Gastrocnemius medialis (tissue), 4 donors: ENCODE measurements around the gene CRYBG1. TPM values are rescaled to one million over a fixed set of nuclear protein-coding genes. Genes with fewer than 3 reads are reported as not detected.

ENCODE experiments used
- ATAC-seq, 2 donors: fragments of 150-250 bp; one replicate each; pipeline ENCODE4 v1.9.1; 2016
- DNase-seq, 2 donors: peaks; one replicate each; pipeline ENCODE4 v3.0.0-alpha.2; 2019
- H3K27ac ChIP-seq, 4 donors: fragments of 200-600 bp; sonication (generic); 1 replicate in 1 of 4; 2 replicates in 3 of 4; pipeline ENCODE4 v1.5.1; 2016 to 2018; ENCODE audit warnings: mild to moderate bottlenecking in 2 of 4, moderate library complexity in 1 of 4
- H3K27me3 ChIP-seq, 3 donors: fragments of 200-600 bp; sonication (generic) in 2 of 3; 1 replicate in 1 of 3; 2 replicates in 2 of 3; pipeline versions ENCODE4 v1.5.1 to v1.6.0; 2016 to 2019; ENCODE audit warnings: mild to moderate bottlenecking in 1 of 3, moderate library complexity in 1 of 3
- H3K36me3 ChIP-seq, 2 donors: fragments of 200-600 bp; sonication (generic) in 1 of 2; one replicate each; pipeline ENCODE4 v1.5.1; 2017 to 2018
- H3K4me1 ChIP-seq, 2 donors: fragments of 200-600 bp; sonication (generic) in 1 of 2; one replicate each; pipeline ENCODE4 v1.5.1; 2016 to 2017; ENCODE audit warnings: mild to moderate bottlenecking in 2 of 2
- H3K4me3 ChIP-seq, 4 donors: fragments of 200-600 bp; sonication (generic) in 3 of 4; 1 replicate in 1 of 4; 2 replicates in 3 of 4; pipeline ENCODE4 v1.5.1; 2016 to 2019; ENCODE audit warnings: mild to moderate bottlenecking in 2 of 4
- H3K9me3 ChIP-seq, 3 donors: fragments of 200-600 bp; sonication (generic) in 2 of 3; 1 replicate in 1 of 3; 2 replicates in 2 of 3; pipeline ENCODE4 v1.5.1; 2016 to 2019
- POLR2A ChIP-seq, 2 donors: fragments of 450-650 bp; IDR thresholded peaks; one replicate each; pipeline ENCODE4 v1.6.1; 2017; ENCODE audit warnings: antibody characterized with exemption in 2 of 2, mild to moderate bottlenecking in 2 of 2, moderate library complexity in 2 of 2
- in situ Hi-C, 4 donors: fragments of 200-750 bp; cut with MboI; loops; one replicate each; pipeline versions ENCODE4 v1.15.0 to v1.8.0; 2017; ENCODE audit warnings: low sequenced_read_pairs in 4 of 4
- intact Hi-C: fragments of 100-400 bp; cut with DNase I; formaldehyde crosslinking; loops from one replicate; pipeline ENCODE4 v1.15.1; 2023; ENCODE audit warnings: low total_unique reads
- total RNA-seq, 4 donors: library from RNA; depleted of rRNA; stranded (reverse); fragments of >200 nt; gene quantifications; one replicate each; pipeline versions ENCODE4 v1.1.0 to v1.2.3, GENCODE V29; 2016
- TF ChIP-seq, protein P1 (sequence below), 5 experiments: fragments of 450-650 bp in 3 of 5; fragments of 200-600 bp in 2 of 5; sonication (generic) in 2 of 5; IDR thresholded peaks in 4 of 5; conservative IDR thresholded peaks in 1 of 5; 1 replicate in 4 of 5; 2 replicates in 1 of 5; pipeline ENCODE4 v1.5.1; 2016 to 2019; ENCODE audit warnings: antibody characterized with exemption in 5 of 5, mild to moderate bottlenecking in 3 of 5, moderate library complexity in 3 of 5

Gene CRYBG1
- total RNA-seq, 4 donors from 2014 or later = 0.98 to 1.5 (median 1.1) TPM

DNA sequence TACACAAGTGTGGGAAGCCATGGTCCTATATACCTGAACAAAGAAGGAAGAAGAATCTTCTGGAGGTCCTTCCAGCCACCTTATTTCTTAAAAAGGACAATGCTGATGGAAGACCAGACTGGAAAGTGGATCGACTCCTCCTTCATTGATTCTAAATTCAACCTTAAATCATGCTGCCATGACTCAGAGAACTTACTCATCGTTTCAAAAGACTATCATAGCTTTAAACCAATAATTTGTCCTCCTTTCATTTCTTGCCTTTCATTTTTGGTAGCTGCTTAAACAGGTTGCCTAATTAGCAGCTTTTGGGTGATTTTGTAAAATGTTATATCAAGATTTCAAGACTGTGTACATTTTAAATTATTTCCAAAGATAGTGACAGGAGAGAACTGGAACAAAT lies 208.0 kb downstream of the CRYBG1 start:
- in situ Hi-C loops = loop anchor here (5.0 to 25.0 kb wide), 7 partner anchors 116 to 1131 kb away; partner anchors contain the start of gene ATG5 (in 1 of the 4)
- H3K27me3 ChIP-seq = no peaks in the 10 kb centered on the region
- H3K9me3 ChIP-seq = no peaks in the 10 kb centered on the region
- intact Hi-C loops = loop anchor here (5.0 kb wide), 2 partner anchors 231 to 1136 kb away; no protein-coding TSS in a partner anchor
- no peak for DNase-seq
- no peaks in the 10 kb centered on the region for H3K36me3 ChIP-seq
- TF ChIP-seq, protein P1, sequence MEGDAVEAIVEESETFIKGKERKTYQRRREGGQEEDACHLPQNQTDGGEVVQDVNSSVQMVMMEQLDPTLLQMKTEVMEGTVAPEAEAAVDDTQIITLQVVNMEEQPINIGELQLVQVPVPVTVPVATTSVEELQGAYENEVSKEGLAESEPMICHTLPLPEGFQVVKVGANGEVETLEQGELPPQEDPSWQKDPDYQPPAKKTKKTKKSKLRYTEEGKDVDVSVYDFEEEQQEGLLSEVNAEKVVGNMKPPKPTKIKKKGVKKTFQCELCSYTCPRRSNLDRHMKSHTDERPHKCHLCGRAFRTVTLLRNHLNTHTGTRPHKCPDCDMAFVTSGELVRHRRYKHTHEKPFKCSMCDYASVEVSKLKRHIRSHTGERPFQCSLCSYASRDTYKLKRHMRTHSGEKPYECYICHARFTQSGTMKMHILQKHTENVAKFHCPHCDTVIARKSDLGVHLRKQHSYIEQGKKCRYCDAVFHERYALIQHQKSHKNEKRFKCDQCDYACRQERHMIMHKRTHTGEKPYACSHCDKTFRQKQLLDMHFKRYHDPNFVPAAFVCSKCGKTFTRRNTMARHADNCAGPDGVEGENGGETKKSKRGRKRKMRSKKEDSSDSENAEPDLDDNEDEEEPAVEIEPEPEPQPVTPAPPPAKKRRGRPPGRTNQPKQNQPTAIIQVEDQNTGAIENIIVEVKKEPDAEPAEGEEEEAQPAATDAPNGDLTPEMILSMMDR (IDR thresholded peaks at IDR 0.05 in 4 of 5, conservative IDR thresholded peaks at IDR 0.05 in 1 of 5) = no peak
- TF ChIP-seq POLR2A (IDR thresholded peaks at IDR 0.05) = no peak
- no peak overlapping the region for H3K27ac ChIP-seq
- ATAC-seq = no peak
- H3K4me1 ChIP-seq = peaks cover 0 to 11% of the 10 kb centered on the region in 2 donors
- no peak overlapping the region for H3K4me3 ChIP-seq

DNA sequence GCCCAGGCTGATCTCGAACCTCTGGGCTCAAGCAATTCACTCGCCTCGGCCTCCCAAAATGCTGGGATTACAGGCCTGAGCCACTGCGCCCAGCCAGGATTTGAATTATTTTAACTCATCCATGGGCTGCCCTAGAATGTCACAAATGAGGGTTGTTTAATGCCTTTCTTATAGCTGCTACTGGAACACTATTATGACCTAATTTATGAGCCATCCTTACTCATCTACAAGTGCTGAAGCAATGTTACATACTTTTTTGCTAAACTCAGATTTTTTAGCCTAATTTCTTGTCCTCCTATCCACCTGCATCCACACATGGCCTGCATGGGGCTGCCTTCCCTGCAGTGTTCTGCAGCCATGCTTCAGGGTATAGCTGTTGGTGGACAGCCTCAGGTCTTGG lies 208.9 kb downstream of the CRYBG1 start:
- Histone ChIP-seq H3K4me1 (peaks cover 0 to 5% of the 10 kb centered on the region in 2 donors), H3K9me3 (no peaks in the 10 kb centered on the region), H3K4me3 (no peak overlapping the region), H3K27ac (no peak overlapping the region), H3K27me3 (no peaks in the 10 kb centered on the region), H3K36me3 (no peaks in the 10 kb centered on the region)
- in situ Hi-C loops (loop anchor here (5.0 to 25.0 kb wide), 7 partner anchors 117 to 1132 kb away; partner anchors contain the start of gene ATG5 (in 1 of the 4)), intact Hi-C loops (loop anchor here (5.0 kb wide), 2 partner anchors 232 to 1137 kb away; no protein-coding TSS in a partner anchor)
- ATAC-seq (no peak), DNase-seq (no peak)
- no peak for TF ChIP-seq POLR2A (IDR thresholded peaks at IDR 0.05)
- TF ChIP-seq, protein P1 (IDR thresholded peaks at IDR 0.05 in 4 of 5, conservative IDR thresholded peaks at IDR 0.05 in 1 of 5) = no peak

DNA sequence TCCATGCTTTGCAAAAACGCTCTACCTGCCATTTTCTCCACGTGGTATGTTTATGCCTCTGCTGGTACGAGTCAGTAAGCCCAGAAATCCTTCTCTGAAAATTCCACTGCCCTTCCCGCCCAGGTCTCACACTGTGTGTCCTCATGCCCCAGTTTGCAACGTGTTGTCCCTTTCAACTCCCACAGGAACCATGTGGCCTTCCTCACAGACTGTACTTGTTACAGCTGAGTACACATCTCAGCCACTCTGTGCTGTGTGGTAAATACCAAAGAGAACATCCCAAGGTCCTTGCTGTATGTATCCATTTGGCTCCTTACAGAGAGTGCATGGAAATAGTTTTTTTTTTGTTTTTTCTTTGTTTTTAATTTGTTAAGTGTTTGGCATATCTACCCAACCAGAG lies 211.9 kb downstream of the CRYBG1 start:
- ATAC-seq = no peak
- in situ Hi-C loops = loop anchor here in 3 of 4 donors (25.0 kb wide), 2 partner anchors 235 to 1135 kb away; partner anchors contain the start of gene ATG5 (in 1 of the 3)
- no peaks in the 10 kb centered on the region for H3K36me3 ChIP-seq

DNA sequence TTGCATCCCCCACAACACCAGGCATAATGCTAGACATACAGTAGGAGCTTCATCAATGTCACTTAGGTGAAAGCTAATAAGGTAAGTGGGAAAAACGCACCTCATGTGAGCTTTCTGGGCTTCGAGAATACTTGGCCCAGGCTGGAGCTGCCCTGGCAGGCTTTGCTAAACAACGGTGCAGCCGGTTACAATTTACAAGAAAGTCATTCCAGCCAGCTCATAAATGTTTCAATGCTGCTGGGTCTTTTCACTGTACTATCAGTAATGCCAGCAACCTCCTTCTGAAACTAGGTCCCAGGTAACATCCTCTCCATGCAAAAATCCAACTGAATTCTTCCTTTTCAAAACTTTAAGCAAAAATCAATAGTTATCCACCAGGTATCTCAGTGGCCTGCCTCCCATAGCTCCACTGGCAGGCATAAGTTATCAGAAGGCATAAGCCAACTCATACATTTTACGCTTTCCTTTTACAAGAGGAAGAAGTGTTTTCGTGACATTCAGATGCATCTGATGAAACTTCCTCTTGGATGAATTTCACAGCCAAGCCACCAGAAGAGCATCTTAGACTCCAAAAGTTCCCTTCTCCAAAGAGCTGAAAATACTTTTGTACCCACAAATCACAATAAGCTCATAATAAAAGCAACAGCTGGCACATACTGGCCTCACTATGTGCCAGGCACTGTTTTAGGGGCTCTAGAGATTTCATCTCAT lies 212.5 kb downstream of the CRYBG1 start:
- in situ Hi-C loops = loop anchor here in 3 of 4 donors (25.0 kb wide), 2 partner anchors 236 to 1136 kb away; partner anchors contain the start of gene ATG5 (in 1 of the 3)
- TF ChIP-seq POLR2A (IDR thresholded peaks at IDR 0.05) = no peak
- TF ChIP-seq, protein P1 (IDR thresholded peaks at IDR 0.05 in 4 of 5, conservative IDR thresholded peaks at IDR 0.05 in 1 of 5) = no peak
- no peaks in the 10 kb centered on the region for H3K36me3 ChIP-seq
- H3K9me3 ChIP-seq = no peaks in the 10 kb centered on the region
- no peak overlapping the region for H3K4me3 ChIP-seq
- ATAC-seq = no peak
- DNase-seq = no peak
- H3K4me1 ChIP-seq = peaks cover 0 to 18% of the 10 kb centered on the region in 2 donors
- H3K27ac ChIP-seq = peak overlapping the region in 1 of 4 donors; percentile 84
- intact Hi-C loops = no loop called here
- H3K27me3 ChIP-seq = no peaks in the 10 kb centered on the region

More for the DNA sequence above, 211.9 kb downstream of the CRYBG1 start:
- Histone ChIP-seq H3K4me1 (peaks cover 0 to 18% of the 10 kb centered on the region in 2 donors), H3K4me3 (no peak overlapping the region), H3K27me3 (no peaks in the 10 kb centered on the region), H3K27ac (no peak overlapping the region), H3K9me3 (no peaks in the 10 kb centered on the region)
- DNase-seq = no peak
- no peak for TF ChIP-seq POLR2A (IDR thresholded peaks at IDR 0.05)
- TF ChIP-seq, protein P1 (IDR thresholded peaks at IDR 0.05 in 4 of 5, conservative IDR thresholded peaks at IDR 0.05 in 1 of 5) = no peak
- intact Hi-C loops = no loop called here
